ENCODE measurements around the gene CD79B.

Gene CD79B

GRCh38 chr17:63950940-63951907 is 19.1 kb upstream of the CD79B start:
- DNase-seq, result peak; percentile 30 to 45

GRCh38 chr17:63949576-63950250 is 17.6 kb upstream of the CD79B start:
- DNase-seq, result no peak

GRCh38 chr17:63948521-63948920 is 16.4 kb upstream of the CD79B start:
- no peak for DNase-seq

GRCh38 chr17:63947711-63948330 is 15.7 kb upstream of the CD79B start:
- DNase-seq, result no peak

- DNase-seq, result peak; percentile 67 to 72
These were observed 14.6 kb upstream of the CD79B start for GRCh38 chr17:63946440-63947363.

GRCh38 chr17:63945784-63946439 is 13.8 kb upstream of the CD79B start:
- DNase-seq, result no peak

GRCh38 chr17:63944736-63945499 is 12.8 kb upstream of the CD79B start:
- DNase-seq, result no peak

- no peak for DNase-seq
These were observed 11.6 kb upstream of the CD79B start for GRCh38 chr17:63943745-63944144.

GRCh38 chr17:63942309-63942985 is 10.3 kb upstream of the CD79B start:
- no peak for DNase-seq

- DNase-seq, result no peak
These were observed 9.6 kb upstream of the CD79B start for GRCh38 chr17:63941751-63942150.

GRCh38 chr17:63941162-63941561 is 9.0 kb upstream of the CD79B start:
- no peak for DNase-seq

- DNase-seq, result no peak
These were observed 8.5 kb upstream of the CD79B start for GRCh38 chr17:63940584-63940983.

GRCh38 chr17:63939884-63940283 is 7.8 kb upstream of the CD79B start:
- DNase-seq, result no peak

GRCh38 chr17:63939401-63939800 is 7.3 kb upstream of the CD79B start:
- DNase-seq, result no peak

- DNase-seq, result no peak
These were observed 5.8 kb upstream of the CD79B start for GRCh38 chr17:63937920-63938319.

GRCh38 chr17:63937319-63937718 is 5.2 kb upstream of the CD79B start:
- DNase-seq, result no peak

- DNase-seq, result no peak
These were observed 2.3 kb upstream of the CD79B start for GRCh38 chr17:63934183-63935112.

- no peak for DNase-seq
These were observed 1.5 kb upstream of the CD79B start for GRCh38 chr17:63933598-63933997.

GRCh38 chr17:63932721-63933120 is 590 bp upstream of the CD79B start:
- no peak for DNase-seq
